AG09309 (cell line): ENCODE results near the gene STK25.

Experiments
- DNase-seq: peaks from one replicate; pipeline ENCODE4 v3.0.0-alpha.2; 2010; ENCODE audit warnings: low read depth
- H3K4me3 ChIP-seq: 2 replicates; pipeline ENCODE4 v1.5.1; 2011; ENCODE audit warnings: mild to moderate bottlenecking, low read depth, low read length, moderate library complexity; ENCODE audit not compliant: control insufficient read depth
- CTCF ChIP-seq: IDR thresholded peaks from 2 replicates; pipeline ENCODE4 v1.5.1; 2011; ENCODE audit warnings: mild to moderate bottlenecking, low read depth, low read length, inconsistent platforms; ENCODE audit not compliant: insufficient read depth, control insufficient read depth; ENCODE audit errors: missing control alignments

STK25 gene

GRCh38 chr2:241551998-241552737 lies 43.8 kb upstream of the STK25 start:
- no peak overlapping the region for H3K4me3 ChIP-seq
- TF ChIP-seq CTCF = no peak
- no peak for DNase-seq

GRCh38 chr2:241551599-241551997 lies 43.2 kb upstream of the STK25 start:
- no peak overlapping the region for H3K4me3 ChIP-seq
- no peak for TF ChIP-seq CTCF
- DNase-seq = no peak

- DNase-seq = no peak
- no peak overlapping the region for H3K4me3 ChIP-seq
- TF ChIP-seq CTCF = no peak
Observed at GRCh38 chr2:241550616-241551580, 42.5 kb upstream of the STK25 start.

GRCh38 chr2:241548451-241548835 lies 40.1 kb upstream of the STK25 start:
- no peak overlapping the region for H3K4me3 ChIP-seq
- no peak for TF ChIP-seq CTCF
- DNase-seq = no peak

GRCh38 chr2:241547781-241548450 lies 39.5 kb upstream of the STK25 start:
- DNase-seq = no peak
- H3K4me3 ChIP-seq = no peak overlapping the region
- no peak for TF ChIP-seq CTCF

GRCh38 chr2:241546771-241547498 lies 38.6 kb upstream of the STK25 start:
- H3K4me3 ChIP-seq = no peak overlapping the region
- TF ChIP-seq CTCF = no peak
- peak; percentile 92 for DNase-seq
